GM12801 (cell line): ENCODE measurements around the gene ARPC2.

Source experiments
- CTCF ChIP-seq: IDR thresholded peaks from one replicate; pipeline ENCODE4 v1.5.1; 2011; ENCODE audit warnings: control low read depth; ENCODE audit not compliant: insufficient read length; ENCODE audit errors: extremely low read depth

Gene ARPC2

GRCh38 chr2:218216674-218217359 lies at the start of gene ARPC2:
TSS of gene ARPC2 (plus strand) at chr2:218217189. CDS start at chr2:218217471, 282 bp downstream.
- no peak for TF ChIP-seq CTCF

DNA sequence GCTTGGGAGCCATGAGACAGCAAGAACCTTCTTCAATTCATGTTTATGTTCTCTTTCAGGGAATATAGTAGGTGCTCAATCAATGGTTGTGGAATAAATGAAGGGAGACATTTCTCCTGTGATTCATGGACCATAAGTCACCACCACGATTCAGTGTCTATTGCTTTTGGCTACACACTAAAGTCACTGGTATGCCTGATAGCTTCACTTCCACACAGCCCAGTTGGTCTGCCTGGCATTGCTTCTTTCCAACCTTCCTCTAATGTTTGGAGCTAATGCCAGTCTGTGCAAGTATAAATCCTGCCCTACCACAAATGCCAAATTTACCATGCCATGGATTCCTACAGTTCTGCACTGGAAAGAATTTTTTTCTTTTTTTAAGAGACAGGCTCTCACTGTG lies 49.0 kb upstream of the ARPC2 start:
- TF ChIP-seq CTCF, result no peak

- TF ChIP-seq CTCF, result no peak
Measured at GRCh38 chr2:218168635-218169462, 48.1 kb upstream of the ARPC2 start.

DNA sequence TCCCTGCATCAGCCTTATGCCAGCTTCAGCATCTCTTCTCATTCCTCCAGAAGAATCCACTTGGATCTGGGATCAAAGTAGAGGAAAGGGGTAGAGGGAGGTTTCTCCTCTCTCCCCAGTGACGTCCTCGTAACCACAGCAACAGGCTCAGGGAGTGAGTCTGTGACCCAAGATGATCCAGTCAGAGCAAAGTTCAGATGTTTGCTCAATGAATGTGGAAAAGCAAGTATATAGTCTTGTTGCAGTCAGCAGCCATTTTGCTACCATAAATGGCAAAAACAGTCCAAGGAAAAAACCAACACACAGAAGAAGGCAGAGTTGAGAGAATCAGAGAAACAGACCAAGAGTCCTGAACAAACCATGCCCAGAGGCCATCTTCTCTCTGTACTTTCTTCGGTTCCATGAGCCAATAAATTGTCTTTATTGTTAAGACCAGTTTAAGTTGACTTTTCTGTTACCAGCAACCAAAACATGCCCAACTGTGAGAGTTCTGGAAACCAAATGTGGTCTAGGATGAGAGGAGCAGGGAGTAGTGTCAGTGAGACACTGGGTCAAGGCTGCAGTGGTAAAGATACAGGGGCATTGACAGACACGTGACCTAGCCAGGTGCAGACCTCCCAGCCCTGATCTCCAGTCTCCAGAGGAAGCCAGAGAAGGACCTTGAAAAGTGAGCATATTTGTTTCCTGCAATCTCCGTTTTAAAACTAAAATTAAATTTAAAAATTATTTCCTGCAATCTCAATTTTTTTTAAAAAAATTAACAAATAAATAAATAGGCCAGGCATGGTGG lies 47.0 kb upstream of the ARPC2 start:
- TF ChIP-seq CTCF, result no peak

DNA sequence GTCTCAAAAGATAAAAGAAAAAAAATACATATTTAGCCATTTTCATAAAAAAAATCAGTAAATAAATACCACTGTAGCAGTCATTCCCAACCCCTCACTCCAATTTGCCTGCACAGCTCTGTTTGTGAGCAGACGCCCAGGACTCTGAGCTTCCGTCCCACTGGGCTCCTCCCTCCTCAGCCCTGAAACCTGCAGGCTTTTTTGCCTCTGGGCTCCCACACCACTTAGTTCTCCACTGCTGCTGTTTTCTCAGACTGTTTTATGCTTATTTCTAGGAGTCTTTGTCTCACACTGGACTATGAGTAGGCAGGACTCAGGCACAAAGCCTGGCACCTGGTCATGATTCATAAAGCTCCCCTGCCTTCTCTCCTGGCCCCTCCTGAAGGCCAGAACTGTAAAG lies 44.1 kb upstream of the ARPC2 start:
- no peak for TF ChIP-seq CTCF

- TF ChIP-seq CTCF, result no peak
Measured at GRCh38 chr2:218179782-218180181, 37.2 kb upstream of the ARPC2 start.

DNA sequence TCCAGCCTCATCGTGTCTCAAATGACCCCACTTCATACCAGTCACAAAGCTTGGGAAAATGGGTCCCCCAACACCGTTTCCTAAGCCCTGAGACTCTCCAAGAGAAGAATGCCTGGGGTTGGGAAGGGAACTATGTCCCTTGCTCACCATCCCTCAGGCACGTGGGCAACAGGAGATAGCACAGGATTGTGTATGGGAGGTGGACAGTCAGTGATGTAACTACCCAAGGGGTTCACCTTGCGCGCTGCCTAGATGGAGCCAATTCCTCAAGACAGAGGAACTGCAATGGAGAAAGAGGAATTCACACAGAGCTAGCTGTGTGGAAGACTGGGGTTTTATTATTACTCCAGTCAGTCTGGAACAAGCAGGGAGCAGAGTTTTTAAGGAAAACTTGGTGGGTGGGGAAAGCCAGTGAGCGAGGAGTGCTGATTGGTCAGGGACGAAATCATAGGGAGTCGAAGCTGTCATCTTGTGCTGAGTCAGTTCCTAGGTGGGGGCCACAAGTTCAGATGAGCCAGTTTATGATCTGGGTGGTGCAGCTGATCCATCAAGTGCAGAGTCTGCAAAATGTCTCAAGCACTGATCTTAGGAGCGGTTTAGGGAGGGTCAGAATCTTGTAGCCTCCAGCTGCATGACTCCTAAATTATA lies 36.4 kb upstream of the ARPC2 start:
- no peak for TF ChIP-seq CTCF
